Epithelial cell of esophagus (primary cell): Measurements from ENCODE around the gene CENPP.

ENCODE experiments used
- DNase-seq: peaks from one replicate; pipeline ENCODE4 v3.0.0; 2010; ENCODE audit warnings: low read depth
- H3K4me3 ChIP-seq: 2 replicates; pipeline ENCODE4 v1.5.1; 2011; ENCODE audit warnings: mild to moderate bottlenecking, low read length, control low read depth
- TF ChIP-seq, protein P1 (sequence below): IDR thresholded peaks from 2 replicates; pipeline ENCODE4 v1.5.1; 2011; ENCODE audit warnings: low read depth, mild to moderate bottlenecking, low read length, control low read depth, inconsistent platforms; ENCODE audit not compliant: insufficient read depth; ENCODE audit errors: missing control alignments

CENPP gene

DNA sequence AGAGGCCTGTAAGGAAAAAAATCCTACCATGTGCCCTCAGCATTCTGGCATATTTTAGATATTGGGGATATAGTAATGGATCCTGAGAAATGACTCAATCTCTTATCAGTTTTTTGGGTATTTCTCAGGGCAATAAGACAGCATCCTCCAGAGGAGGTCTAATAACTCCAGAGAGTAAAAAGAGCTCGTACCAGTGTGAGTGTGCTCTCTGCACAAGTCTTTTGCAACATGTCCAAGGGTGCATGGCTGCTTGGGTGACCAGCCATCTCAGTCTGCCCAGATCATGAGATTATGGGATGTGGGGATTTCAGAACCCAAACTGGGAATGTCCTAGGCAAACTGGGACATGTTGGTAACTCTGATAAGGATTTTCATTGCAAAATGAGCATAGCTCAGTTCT, 141.3 kb downstream of the CENPP start:
- H3K4me3 ChIP-seq: no peak overlapping the region
- TF ChIP-seq, protein P1, sequence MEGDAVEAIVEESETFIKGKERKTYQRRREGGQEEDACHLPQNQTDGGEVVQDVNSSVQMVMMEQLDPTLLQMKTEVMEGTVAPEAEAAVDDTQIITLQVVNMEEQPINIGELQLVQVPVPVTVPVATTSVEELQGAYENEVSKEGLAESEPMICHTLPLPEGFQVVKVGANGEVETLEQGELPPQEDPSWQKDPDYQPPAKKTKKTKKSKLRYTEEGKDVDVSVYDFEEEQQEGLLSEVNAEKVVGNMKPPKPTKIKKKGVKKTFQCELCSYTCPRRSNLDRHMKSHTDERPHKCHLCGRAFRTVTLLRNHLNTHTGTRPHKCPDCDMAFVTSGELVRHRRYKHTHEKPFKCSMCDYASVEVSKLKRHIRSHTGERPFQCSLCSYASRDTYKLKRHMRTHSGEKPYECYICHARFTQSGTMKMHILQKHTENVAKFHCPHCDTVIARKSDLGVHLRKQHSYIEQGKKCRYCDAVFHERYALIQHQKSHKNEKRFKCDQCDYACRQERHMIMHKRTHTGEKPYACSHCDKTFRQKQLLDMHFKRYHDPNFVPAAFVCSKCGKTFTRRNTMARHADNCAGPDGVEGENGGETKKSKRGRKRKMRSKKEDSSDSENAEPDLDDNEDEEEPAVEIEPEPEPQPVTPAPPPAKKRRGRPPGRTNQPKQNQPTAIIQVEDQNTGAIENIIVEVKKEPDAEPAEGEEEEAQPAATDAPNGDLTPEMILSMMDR: no peak
- peak; percentile 18 for DNase-seq

DNA sequence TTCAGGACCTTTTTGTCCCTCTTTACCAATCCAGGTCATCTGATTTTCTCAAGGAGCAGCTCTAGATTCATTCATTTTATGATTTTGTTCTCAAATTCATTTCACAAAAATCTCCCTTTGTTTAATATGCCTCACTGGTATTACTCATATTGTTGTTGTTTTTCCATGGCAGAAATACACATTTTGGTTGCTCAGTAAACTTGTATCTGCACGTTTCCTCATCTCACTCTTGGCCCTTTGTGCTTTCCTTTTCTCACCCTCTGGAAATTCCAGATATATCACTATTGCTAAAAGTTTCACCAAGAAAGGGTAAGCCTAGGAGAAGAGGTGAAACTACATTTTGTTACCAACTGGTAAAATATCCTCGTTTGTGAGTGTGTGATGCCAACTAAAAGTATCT, 141.8 kb downstream of the CENPP start:
- peak; percentile 68 for DNase-seq
- H3K4me3 ChIP-seq: no peak overlapping the region
- TF ChIP-seq, protein P1: no peak

DNA sequence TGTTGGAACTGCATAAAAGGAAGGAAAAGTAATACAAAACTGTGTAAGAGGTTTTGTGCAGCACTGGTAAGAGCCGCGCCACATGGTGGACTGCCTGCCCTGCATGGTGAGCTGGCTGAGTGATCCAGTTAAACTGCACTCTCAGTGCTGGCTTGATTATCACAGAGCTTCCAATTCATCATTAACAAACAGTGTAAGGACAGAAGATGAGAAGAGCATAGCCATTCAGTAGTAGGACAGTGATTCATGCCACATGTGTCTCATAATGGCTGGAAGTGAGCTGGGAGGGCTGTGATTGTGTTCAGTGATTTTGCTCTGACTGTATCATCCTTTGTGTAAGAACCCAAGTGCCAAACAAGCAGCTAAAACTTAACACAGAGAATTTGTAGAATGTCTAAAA, 142.5 kb downstream of the CENPP start:
- no peak overlapping the region for H3K4me3 ChIP-seq
- TF ChIP-seq, protein P1: no peak
- peak; percentile 82 for DNase-seq

GRCh38 chr9:92474587-92474986, 148.8 kb downstream of the CENPP start:
- no peak for DNase-seq
- H3K4me3 ChIP-seq: no peak overlapping the region
- TF ChIP-seq, protein P1: no peak

DNA sequence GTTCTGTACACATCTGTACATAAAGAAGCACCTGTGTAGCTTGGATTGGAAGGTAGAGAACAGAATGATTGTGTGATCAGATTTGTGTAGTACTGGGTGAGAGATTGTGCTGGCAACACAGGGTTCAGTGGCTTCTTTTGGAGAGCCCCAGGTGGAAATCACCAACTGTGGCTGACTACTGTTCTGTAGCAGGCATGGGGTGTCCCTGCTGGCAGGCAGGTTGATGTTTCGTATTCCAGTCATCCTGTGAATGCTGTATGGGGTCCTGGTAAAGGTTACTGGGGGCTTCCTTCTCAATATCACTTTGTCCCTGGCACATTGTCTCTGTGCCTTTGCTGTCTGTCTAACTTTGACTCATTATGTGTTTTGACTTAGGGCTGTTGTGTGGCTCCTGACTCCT, 151.2 kb downstream of the CENPP start:
- DNase-seq: no peak
- no peak overlapping the region for H3K4me3 ChIP-seq
- TF ChIP-seq, protein P1: no peak

DNA sequence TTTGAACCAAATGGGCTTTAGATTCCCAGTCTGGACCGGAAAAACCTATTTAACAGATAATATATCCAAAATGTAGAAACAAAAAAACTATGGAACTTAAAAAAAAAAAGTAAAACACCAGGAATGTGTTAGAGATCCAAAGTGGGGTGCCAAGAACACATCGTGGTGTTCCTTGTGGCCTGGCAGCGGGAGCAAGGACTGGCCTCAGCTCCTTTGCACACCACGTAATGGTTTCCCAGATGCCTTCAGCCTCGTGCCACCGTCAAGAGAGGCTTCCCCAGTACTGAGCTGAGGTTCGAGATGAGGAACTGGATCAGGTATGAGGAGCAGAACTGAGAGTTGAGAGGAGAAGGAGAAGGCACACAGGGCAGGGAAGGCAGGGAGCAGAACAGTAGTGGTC, 153.0 kb downstream of the CENPP start:
- no peak for DNase-seq
- H3K4me3 ChIP-seq: no peak overlapping the region
- TF ChIP-seq, protein P1: no peak

GRCh38 chr9:92479346-92479745, 153.6 kb downstream of the CENPP start:
- no peak for DNase-seq
- H3K4me3 ChIP-seq: no peak overlapping the region
- TF ChIP-seq, protein P1: no peak
